Frontal cortex (tissue), 4 donors: ENCODE measurements around the gene MYH14. TPM values are rescaled to one million over a fixed set of nuclear protein-coding genes. Genes with fewer than 3 reads are reported as not detected.

Experiments used
- DNase-seq, 2 donors: peaks; one replicate each; pipeline ENCODE4 v3.0.0; 2012; ENCODE audit warnings: low spot score in 2 of 2
- FAIRE-seq: peaks from 2 replicates; lab custom pipeline; 2012; peaks lifted over from hg19 to GRCh38; lab: Jason Lieb, UNC
- total RNA-seq: library from RNA; depleted of rRNA; stranded (reverse); fragments of >200 nt; gene quantifications from one replicate; pipeline ENCODE4 v1.2.3, GENCODE V29; 2014
- donor health status: control.
- donor health status: control.
- donor health status: control.

The MYH14 gene
- total RNA-seq, 1 donor from 2014 or later = 0.82 TPM

DNA sequence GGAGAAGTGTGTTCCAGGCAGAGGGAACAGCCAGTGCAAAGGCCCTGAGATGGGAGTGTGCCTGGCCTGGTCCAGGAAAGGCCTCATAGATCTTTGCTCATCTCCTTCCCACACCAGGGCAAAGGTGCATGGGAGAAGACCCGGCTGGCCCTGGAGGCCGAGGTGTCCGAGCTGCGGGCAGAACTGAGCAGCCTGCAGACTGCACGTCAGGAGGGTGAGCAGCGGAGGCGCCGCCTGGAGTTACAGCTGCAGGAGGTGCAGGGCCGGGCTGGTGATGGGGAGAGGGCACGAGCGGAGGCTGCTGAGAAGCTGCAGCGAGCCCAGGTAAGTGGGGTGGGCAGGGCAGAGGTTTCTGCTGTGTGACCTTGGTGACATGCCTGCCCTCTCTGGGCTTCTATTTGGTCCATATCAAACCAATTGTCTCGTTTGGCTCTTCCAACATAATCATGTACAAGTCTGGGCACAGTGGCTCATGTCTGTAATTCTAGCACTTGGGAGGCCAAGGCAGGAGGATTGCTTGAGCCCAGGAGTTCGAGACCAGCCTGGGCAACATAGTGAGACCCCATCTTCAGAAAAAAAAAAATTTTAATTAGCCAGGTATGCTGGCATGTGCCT is 74.7 kb downstream of the MYH14 start:
- DNase-seq (no peak), FAIRE-seq (no peak)

DNA sequence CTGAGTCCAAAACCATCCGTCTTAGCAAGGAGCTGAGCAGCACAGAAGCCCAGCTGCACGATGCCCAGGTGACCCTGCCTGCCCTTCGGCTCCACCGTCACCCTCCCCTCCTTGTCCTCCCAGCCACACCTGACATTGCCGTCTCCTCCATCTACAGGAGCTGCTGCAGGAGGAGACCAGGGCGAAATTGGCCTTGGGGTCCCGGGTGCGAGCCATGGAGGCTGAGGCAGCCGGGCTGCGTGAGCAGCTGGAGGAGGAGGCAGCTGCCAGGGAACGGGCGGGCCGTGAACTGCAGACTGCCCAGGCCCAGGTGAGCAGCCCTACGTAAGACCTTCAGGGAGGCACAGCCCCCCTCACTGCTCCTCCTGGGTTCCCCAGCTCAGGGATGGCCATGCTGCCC is 76.7 kb downstream of the MYH14 start:
- DNase-seq (no peak), FAIRE-seq (no peak)

DNA sequence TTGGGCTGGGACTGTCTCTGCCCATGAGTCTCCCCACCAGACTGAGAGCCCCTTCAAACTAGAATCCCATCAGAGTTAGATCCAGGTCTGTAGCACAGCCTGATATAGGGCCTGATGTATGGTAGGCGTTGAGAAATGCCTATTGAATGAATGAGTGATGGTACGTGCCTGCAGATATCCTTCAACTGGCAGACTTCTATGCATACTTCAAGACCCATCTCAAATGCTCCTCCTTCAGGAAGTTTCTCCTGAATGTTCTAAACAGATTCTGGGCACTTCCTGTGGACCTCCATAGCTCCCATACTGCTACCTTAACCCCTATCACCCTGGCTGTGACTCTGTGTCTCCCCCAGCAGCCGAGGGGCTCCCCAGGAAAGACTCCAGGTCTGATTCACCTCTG is 77.6 kb downstream of the MYH14 start:
- DNase-seq (no peak), FAIRE-seq (no peak)

DNA sequence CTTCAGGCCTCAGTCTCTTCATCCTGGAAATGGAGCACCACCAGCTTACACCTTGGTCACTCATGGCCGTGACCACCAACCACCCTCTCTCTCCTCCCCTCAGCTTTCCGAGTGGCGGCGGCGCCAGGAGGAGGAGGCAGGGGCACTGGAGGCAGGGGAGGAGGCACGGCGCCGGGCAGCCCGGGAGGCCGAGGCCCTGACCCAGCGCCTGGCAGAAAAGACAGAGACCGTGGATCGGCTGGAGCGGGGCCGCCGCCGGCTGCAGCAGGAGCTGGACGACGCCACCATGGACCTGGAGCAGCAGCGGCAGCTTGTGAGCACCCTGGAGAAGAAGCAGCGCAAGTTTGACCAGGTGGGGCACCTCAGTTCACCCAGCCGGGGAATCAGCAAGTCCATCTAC is 78.1 kb downstream of the MYH14 start:
- DNase-seq (no peak), FAIRE-seq (no peak)

DNA sequence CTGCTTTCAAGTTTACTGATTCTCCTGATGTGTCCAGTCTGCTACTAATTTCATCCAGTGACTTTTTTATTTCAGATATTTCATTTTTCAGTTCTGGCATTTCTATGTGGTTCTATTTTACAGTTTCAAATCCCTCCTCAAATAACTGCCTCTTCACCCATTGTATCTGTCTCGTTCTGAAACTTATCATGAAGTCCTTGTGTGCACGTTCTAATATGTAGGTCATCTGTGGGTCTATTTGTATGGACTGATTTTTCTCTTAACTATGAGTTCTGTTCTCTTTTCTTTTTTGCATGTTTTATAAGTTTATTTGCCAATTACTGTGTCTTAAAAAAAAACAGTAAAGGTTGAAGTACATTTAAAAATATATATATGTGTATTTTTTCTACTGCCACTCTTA is 82.4 kb downstream of the MYH14 start:
- FAIRE-seq (no peak), DNase-seq (no peak)

DNA sequence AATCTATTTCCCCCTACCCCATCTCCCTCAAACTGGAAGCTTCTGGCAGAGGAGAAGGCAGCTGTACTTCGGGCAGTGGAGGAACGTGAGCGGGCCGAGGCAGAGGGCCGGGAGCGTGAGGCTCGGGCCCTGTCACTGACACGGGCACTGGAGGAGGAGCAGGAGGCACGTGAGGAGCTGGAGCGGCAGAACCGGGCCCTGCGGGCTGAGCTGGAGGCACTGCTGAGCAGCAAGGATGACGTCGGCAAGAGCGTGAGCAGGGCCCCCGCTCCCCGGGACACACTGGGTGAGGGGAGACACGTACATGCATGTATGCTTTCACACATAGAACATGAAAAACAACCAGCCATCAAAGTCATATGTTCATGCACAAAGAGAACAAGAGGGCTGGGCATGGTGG is 83.0 kb downstream of the MYH14 start:
- FAIRE-seq (no peak), DNase-seq (no peak)

DNA sequence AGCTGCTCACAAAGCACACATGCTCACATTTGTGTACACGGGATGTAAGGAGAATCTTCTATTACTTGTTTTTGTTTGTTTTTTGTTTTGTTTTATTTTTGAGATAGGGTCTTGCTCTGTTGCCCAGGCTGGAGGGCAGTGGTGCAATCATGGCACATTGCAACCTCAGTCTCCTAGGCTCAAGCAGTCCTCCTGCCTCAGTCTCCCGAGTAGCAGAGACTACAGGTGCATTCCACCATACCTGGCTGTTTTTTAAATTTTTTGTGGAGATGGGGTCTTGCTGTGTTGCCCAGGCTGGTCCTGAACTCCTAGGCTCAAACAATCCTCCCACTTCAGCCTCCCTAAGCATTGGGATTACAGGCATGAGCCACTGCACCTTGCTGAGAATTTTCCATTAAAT is 83.9 kb downstream of the MYH14 start:
- FAIRE-seq = no peak

GRCh38 chr19:50288954-50289353 is 85.5 kb downstream of the MYH14 start:
- DNase-seq (no peak), FAIRE-seq (no peak)

More for the DNA sequence above, 83.9 kb downstream of the MYH14 start:
- DNase-seq = no peak

GRCh38 chr19:50290011-50290410 is 86.6 kb downstream of the MYH14 start:
- DNase-seq (no peak), FAIRE-seq (no peak)

GRCh38 chr19:50290775-50291174 is 87.4 kb downstream of the MYH14 start:
- no peak for DNase-seq
- no peak for FAIRE-seq

GRCh38 chr19:50292216-50292827 is 88.9 kb downstream of the MYH14 start:
- no peak for DNase-seq
- FAIRE-seq = no peak

DNA sequence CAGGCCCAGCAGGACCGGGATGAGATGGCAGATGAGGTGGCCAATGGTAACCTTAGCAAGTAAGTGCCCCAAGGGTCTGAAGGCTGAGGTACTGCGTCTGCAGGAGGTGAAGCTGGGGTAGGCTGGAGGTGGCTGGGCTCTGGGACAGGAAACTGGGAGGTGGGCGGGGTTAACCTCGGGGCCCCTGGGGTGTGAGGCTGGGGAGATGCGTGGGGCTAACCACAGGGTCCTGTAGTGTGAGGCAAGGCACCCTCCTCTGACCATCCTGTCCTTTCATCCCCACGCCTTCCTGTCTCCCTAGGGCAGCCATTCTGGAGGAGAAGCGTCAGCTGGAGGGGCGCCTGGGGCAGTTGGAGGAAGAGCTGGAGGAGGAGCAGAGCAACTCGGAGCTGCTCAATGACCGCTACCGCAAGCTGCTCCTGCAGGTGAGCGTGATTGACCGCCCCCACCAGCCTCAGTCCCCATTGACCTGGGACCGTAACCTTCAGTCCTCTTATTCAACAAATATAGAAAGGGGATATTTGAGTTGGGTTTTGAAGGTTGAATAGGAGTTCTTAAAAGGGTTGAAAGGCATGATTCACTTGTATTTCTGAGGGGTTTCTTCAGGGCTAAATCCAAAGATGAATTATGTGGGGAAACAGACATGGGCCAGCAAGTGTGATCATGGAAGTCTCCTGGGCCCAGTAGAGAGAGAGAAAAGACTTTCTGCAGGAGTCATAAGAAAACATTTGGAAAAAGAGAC is 90.0 kb downstream of the MYH14 start:
- FAIRE-seq = no peak
- no peak for DNase-seq

- no peak for FAIRE-seq
- DNase-seq = no peak
These were observed 96.6 kb downstream of the MYH14 start for GRCh38 chr19:50300051-50300450.

DNA sequence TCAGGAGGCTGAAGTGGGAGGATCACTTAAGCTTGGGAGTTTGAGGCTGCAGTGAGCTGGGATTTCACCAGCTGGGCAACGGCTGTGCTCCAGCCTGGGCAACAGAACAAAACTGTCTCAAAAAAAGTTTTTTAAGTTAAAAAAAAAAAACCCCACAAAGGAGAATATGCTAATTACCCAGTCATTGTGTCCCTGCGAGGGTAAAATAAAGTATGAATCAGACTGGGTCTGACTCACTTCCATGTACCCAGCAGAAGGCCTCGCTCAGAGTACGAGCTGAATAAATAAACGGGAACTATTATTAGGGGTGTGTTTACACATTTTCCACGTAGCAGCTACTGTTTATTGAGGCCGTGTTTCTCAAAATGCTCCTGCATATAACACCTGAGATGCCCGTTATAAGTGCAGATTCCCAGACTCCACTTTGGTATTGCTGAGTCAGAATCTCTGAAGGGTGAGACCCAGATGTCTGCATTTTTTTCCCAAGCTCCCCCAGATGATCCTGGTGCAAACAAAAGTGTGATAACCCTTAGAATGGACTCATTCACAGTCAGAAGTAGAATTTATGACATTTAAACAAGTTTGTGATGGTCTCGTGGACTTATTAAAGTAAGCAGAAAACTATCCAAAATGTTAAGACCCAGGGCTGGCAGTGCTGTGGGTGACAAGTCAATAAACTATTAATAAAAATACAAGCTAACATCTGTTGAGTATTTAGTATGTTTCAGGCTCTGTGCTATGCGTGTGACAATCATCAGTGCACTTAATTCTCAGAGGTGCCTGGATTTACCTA is 97.6 kb downstream of the MYH14 start:
- no peak for DNase-seq
- no peak for FAIRE-seq

DNA sequence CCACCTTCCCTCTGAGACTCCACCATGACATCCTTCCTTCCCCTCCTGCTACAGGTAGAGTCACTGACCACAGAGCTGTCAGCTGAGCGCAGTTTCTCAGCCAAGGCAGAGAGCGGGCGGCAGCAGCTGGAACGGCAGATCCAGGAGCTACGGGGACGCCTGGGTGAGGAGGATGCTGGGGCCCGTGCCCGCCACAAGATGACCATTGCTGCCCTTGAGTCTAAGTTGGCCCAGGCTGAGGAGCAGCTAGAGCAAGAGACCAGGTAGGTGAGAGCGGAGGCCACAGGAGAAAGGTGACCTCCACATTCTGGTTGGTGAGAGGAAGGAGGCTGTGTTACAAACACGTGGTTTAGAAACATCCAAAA is 98.2 kb downstream of the MYH14 start:
- no peak for FAIRE-seq
- DNase-seq = no peak

- FAIRE-seq = no peak
- DNase-seq = no peak
These were observed 100.1 kb downstream of the MYH14 start for GRCh38 chr19:50303558-50303957.

GRCh38 chr19:50308991-50309390 is 105.6 kb downstream of the MYH14 start:
- FAIRE-seq = no peak
- no peak for DNase-seq

DNA sequence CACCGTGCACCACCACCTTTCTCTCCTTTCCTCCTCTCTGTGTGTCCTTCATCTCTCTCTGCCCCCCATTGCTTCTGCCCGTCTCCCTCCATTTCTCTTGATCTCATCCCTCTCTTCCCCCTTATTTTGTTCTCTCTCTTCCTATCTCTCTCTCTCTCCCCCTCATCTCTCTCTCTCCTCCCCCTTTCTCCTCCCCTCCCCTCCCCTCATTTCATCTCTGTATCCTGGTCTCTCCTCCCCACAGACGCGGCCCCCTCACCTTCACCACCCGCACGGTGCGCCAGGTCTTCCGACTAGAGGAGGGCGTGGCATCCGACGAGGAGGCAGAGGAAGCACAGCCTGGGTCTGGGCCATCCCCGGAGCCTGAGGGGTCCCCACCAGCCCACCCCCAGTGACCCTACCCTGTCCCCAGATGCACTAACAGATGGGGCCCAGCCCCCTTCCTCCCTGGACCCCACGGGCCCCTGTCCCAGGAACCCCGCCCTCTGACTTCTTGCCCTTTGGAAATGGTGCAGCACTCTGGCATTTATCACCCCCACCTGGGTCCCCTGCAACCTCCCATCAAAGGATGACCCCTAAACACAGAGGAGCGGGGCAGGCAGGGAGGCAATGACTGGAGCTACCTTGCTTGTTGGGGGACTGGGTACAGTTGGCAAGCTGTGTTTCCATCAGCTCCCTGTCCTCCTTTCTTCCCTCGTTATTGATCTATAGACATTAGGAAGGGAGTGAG is 106.1 kb downstream of the MYH14 start:
- DNase-seq (no peak), FAIRE-seq (no peak)

DNA sequence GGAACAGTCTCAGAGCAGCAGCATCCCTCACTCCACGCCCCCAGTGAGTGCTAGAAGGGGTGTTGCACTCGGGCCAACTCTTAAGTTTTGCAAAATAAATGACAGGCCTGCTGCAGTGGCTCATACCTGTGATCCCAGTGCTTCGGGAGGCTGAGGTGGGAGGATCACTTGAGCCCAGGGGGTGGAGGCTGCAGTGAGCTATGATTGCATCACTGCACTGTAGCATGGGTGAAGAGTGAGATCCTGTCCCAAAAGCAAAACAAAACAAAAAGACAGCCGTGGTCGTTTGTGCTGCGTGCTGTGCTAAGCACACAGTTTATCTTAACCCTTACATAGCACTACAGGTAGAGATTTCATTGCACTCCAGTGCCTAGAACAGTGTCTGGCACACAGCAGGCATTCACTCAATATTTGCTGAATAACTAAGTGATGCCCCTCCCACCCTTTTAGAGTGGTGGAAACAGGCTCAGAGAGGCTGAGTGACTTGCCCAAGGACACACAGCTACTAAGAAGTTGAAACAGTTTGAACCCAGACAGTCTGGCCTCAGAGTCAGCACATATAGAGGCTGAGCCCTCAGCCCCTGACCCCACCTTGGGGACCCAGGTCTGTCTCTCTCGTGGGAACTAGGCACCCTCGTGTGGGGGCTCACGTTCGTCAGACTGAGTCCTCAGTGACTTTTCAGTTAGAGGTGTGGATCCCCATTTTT is 107.5 kb downstream of the MYH14 start:
- FAIRE-seq (no peak), DNase-seq (no peak)
